ENCODE data around the gene TAF1C. TPM values are rescaled to one million over a fixed set of nuclear protein-coding genes. Genes with fewer than 3 reads are reported as not detected.
A peak's percentile ranks its signal among the peaks of the same experiment; 100 is the strongest.

The TAF1C gene
- total RNA-seq (10 to 100 TPM; 16.3 to 24.3 (median 21.8) TPM), polyA plus RNA-seq (10 to 100 TPM; 22.6 to 34.4 TPM)
- long read RNA-seq, donor 1, partial matches to known transcripts: 14 of 28 reads
- long read RNA-seq, donor 1, other reads (novel, unspliced or antisense): 13 of 28 reads
- long read RNA-seq, donor 2, partial matches to known transcripts: 25 of 59 reads
- long read RNA-seq, donor 2, other reads (novel, unspliced or antisense): 28 of 59 reads
- long read RNA-seq, donor 3, partial matches to known transcripts: 4 of 13 reads
- long read RNA-seq, donor 3, other reads (novel, unspliced or antisense): 7 of 13 reads

- Histone ChIP-seq H3K4me1 (peaks cover 0 to 45% (median 16%) of the 10 kb centered on the region in 12 donors), H3K4me3 (peak within 1 kb of the TSS; percentile 62 to 100 (median 87)), H3K27me3 (no peaks in the 10 kb centered on the region), H3K27ac (peak within 1 kb of the TSS; percentile 56 to 90 (median 82)), H3K9me3 (no peaks in the 10 kb centered on the region), H3K36me3 (peaks cover 0 to 29% (median 18%) of the 10 kb centered on the region in 9 donors)
- TF ChIP-seq POLR2A (IDR thresholded peaks at IDR 0.05) (peak in 1 of 2 donors; percentile 46), CTCF (IDR thresholded peaks at IDR 0.05) (peak in 11 of 12 donors; percentile 92 to 99 (median 98))
- 2 to 3% (median 2%) methylated on average over 41 to 55 of the region's 55 CpGs for WGBS, 4 donors
- DNase-seq (peak; percentile 90 to 95 (median 92)), ATAC-seq (peak; percentile 82 to 95 (median 94))
- intact Hi-C loops (cut with DNase I): loop anchor here in 8 of 10 donors (1.0 to 10.0 kb wide), 13 partner anchors 40 to 362 kb away; partner anchors contain the start of genes DNAAF1 (in 3 of the 8), HSDL1 (in 3 of the 8), MBTPS1 (in 3 of the 8) and OSGIN1 (in 1 of the 8)
Measured at GRCh38 chr16:84186685-84187437, at the start of gene TAF1C. Gene TAF1C (minus strand): TSS chr16:84187057. CDS start chr16:84184988, 2,069 bp downstream.

GRCh38 chr16:84234321-84235241 lies 47.7 kb upstream of the TAF1C start:
- Histone ChIP-seq H3K4me3 (no peak overlapping the region), H3K9me3 (no peaks in the 10 kb centered on the region), H3K27me3 (peaks cover 0 to 12% (median 0%) of the 10 kb centered on the region in 9 donors), H3K27ac (peak overlapping the region in 1 of 12 donors; percentile 41), H3K36me3 (no peaks in the 10 kb centered on the region), H3K4me1 (peaks cover 0 to 9% (median 0%) of the 10 kb centered on the region in 12 donors)
- DNase-seq (no peak), ATAC-seq (peak in 1 of 4 donors; percentile 81)
- TF ChIP-seq POLR2A (IDR thresholded peaks at IDR 0.05) (no peak), CTCF (IDR thresholded peaks at IDR 0.05) (no peak)
- WGBS, 4 donors: 51 to 65% (median 60%) methylated on average over 20 to 21 of the region's 21 CpGs
- intact Hi-C loops (cut with DNase I): no loop called here

- ATAC-seq (no peak), DNase-seq (no peak)
- H3K27me3 ChIP-seq: peaks cover 0 to 8% (median 0%) of the 10 kb centered on the region in 9 donors
- 81 to 87% (median 84%) methylated on average over 9 of the region's 9 CpGs for WGBS, 4 donors
- peak overlapping the region in 1 of 12 donors; percentile 41 for H3K27ac ChIP-seq
- TF ChIP-seq POLR2A (IDR thresholded peaks at IDR 0.05) (no peak), CTCF (IDR thresholded peaks at IDR 0.05) (no peak)
- peaks cover 0 to 9% (median under 1%) of the 10 kb centered on the region in 12 donors for H3K4me1 ChIP-seq
- no peaks in the 10 kb centered on the region for H3K36me3 ChIP-seq
- intact Hi-C loops (cut with DNase I): no loop called here
- no peaks in the 10 kb centered on the region for H3K9me3 ChIP-seq
- H3K4me3 ChIP-seq: no peak overlapping the region
Measured at GRCh38 chr16:84233748-84234147, 46.9 kb upstream of the TAF1C start.

Measured in heart left ventricle (tissue), 16 donors.